HepG2 (cell line): ENCODE measurements around the gene TKFC. TPM values are rescaled to one million over a fixed set of nuclear protein-coding genes. Genes with fewer than 3 reads are reported as not detected.
A peak's percentile ranks its signal among the peaks of the same experiment; 100 is the strongest.

Experiments
- AHR ChIP-seq: IDR thresholded peaks from 2 replicates; pipeline ENCODE4 v1.6.1; 2018; ENCODE audit warnings: missing genetic modification reagents, missing compliant biosample characterization
- ATF4 ChIP-seq, 2 experiments: fragments of 450-650 bp in 1 of 2; sonication (generic) in 1 of 2; formaldehyde crosslinking; IDR thresholded peaks; 2 replicates each; pipeline versions ENCODE4 v1.5.0 to v1.8.0; 2020 to 2022; ENCODE audit warnings: mild to moderate bottlenecking in 1 of 2, missing genetic modification reagents in 1 of 2
- BCL6 ChIP-seq: IDR thresholded peaks from 2 replicates; pipeline ENCODE4 v1.6.1; 2016; ENCODE audit warnings: missing genetic modification reagents, missing compliant biosample characterization
- BRF2 ChIP-seq: sonication (generic); formaldehyde crosslinking; IDR thresholded peaks from 2 replicates; pipeline ENCODE4 v1.8.1; 2022; ENCODE audit warnings: mild to moderate bottlenecking, missing genetic modification reagents
- CEBPG ChIP-seq: IDR thresholded peaks from 2 replicates; pipeline ENCODE4 v1.6.1; 2016
- GABPB1 ChIP-seq: IDR thresholded peaks from 2 replicates; pipeline ENCODE4 v1.6.1; 2016; ENCODE audit warnings: mild to moderate bottlenecking, missing genetic modification reagents, moderate library complexity, missing compliant biosample characterization
- GPN1 ChIP-seq: sonication (generic); formaldehyde crosslinking; IDR thresholded peaks from 2 replicates; pipeline ENCODE4 v1.5.1; 2020; ENCODE audit warnings: missing genetic modification reagents, borderline replicate concordance
- IKZF5 ChIP-seq: IDR thresholded peaks from 2 replicates; pipeline ENCODE4 v1.6.1; 2018; ENCODE audit warnings: missing genetic modification reagents, mild to moderate bottlenecking, missing compliant biosample characterization
- KDM2A ChIP-seq: sonication (generic); formaldehyde crosslinking; IDR thresholded peaks from 2 replicates; pipeline ENCODE4 v1.4.0; 2020; ENCODE audit warnings: low read depth, missing genetic modification reagents, borderline replicate concordance
- KLF15 ChIP-seq: sonication (generic); formaldehyde crosslinking; IDR thresholded peaks from 2 replicates; pipeline ENCODE4 v1.8.1; 2023; ENCODE audit warnings: borderline replicate concordance, mild to moderate bottlenecking, inconsistent platforms, missing genetic modification reagents, mixed read lengths
- NR1H2 ChIP-seq: sonication (generic); formaldehyde crosslinking; IDR thresholded peaks from 2 replicates; pipeline ENCODE4 v1.8.1; 2022; ENCODE audit warnings: low read depth, missing genetic modification reagents, borderline replicate concordance
- SMAD9 ChIP-seq: sonication (generic); formaldehyde crosslinking; IDR thresholded peaks from 2 replicates; pipeline ENCODE4 v1.5.1; 2020; ENCODE audit warnings: mild to moderate bottlenecking, missing genetic modification reagents
- TSC22D2 ChIP-seq: sonication (generic); formaldehyde crosslinking; IDR thresholded peaks from 2 replicates; pipeline ENCODE4 v1.5.1; 2020; ENCODE audit warnings: missing genetic modification reagents, mild to moderate bottlenecking, borderline replicate concordance
- ZBTB25 ChIP-seq: IDR thresholded peaks from 2 replicates; pipeline ENCODE4 v1.6.1; 2018; ENCODE audit warnings: missing genetic modification reagents
- ZNF253 ChIP-seq: sonication (generic); formaldehyde crosslinking; IDR thresholded peaks from 2 replicates; pipeline ENCODE4 v1.8.0; 2022; ENCODE audit warnings: mild to moderate bottlenecking, missing genetic modification reagents, borderline replicate concordance
- ZNF280D ChIP-seq: sonication (generic); formaldehyde crosslinking; IDR thresholded peaks from 2 replicates; pipeline ENCODE4 v1.5.1; 2020; ENCODE audit warnings: mild to moderate bottlenecking, missing genetic modification reagents
- ZNF382 ChIP-seq: sonication (generic); formaldehyde crosslinking; IDR thresholded peaks from 2 replicates; pipeline ENCODE4 v1.5.0; 2020; ENCODE audit warnings: missing genetic modification reagents, mild to moderate bottlenecking, borderline replicate concordance
- ZNF574 ChIP-seq: sonication (generic); formaldehyde crosslinking; IDR thresholded peaks from 2 replicates; pipeline ENCODE4 v1.4.0; 2020; ENCODE audit warnings: missing genetic modification reagents
- polyA plus RNA-seq, 8 experiments: library from polyadenylated mRNA; depleted of rRNA in 3 of 8; stranded (reverse) in 7 of 8; unstranded in 1 of 8; fragments of >200 nt; fragmentation: Illumina TruSeq in 4 of 8; extraction: Trizol in 4 of 8; gene quantifications; 2 replicates each; pipeline versions ENCODE4 v1.2.1 to v1.2.3, GENCODE V29; 2011 to 2016; ENCODE audit warnings: low read depth in 4 of 8, missing spikeins in 1 of 8, mixed read lengths in 1 of 8; ENCODE audit not compliant: insufficient read depth in 1 of 8
- total RNA-seq, 5 experiments: library from RNA; depleted of rRNA; stranded (reverse); fragments of >200 nt; fragmentation: Illumina TruSeq; extraction: Trizol; gene quantifications; 2 replicates each; pipeline ENCODE4 v1.2.3, GENCODE V29; 2016; ENCODE audit warnings: low read depth in 1 of 5

The TKFC gene
- total and polyA plus RNA-seq, 2 of the 13 experiments (the other 11 are each of a cell fraction or from before 2014, with no cell fraction given): 147 to 197 TPM

- TF ChIP-seq IKZF5: no peak
- TF ChIP-seq BCL6 (CRISPR knock-in tag): 0 out of 2 replicates have a peak, but pooled peaks have one; percentile 30
- TF ChIP-seq ATF4 (CRISPR knock-in tag; IDR thresholded peaks at IDR 0.05): no peak
- TF ChIP-seq BRF2 (CRISPR knock-in tag): no peak
- TF ChIP-seq AHR (CRISPR knock-in tag): peak; percentile 52; the same call in 1 of the 2 replicates
- 0 out of 2 replicates have a peak, but pooled peaks have one; percentile 14 for TF ChIP-seq SMAD9 (CRISPR knock-in tag)
- TF ChIP-seq GABPB1 (CRISPR knock-in tag): peak; percentile 85
- no peak; the same call in 1 of the 2 replicates for TF ChIP-seq TSC22D2 (CRISPR knock-in tag)
- no peak for TF ChIP-seq NR1H2
- TF ChIP-seq ZNF574: peak; percentile 88
- TF ChIP-seq ZNF280D: no peak
- no peak for TF ChIP-seq KLF15
- TF ChIP-seq ZNF382 (CRISPR knock-in tag): no peak
- no peak for TF ChIP-seq GPN1 (CRISPR knock-in tag)
- peak; percentile 52; the same call in 1 of the 2 replicates for TF ChIP-seq KDM2A (CRISPR knock-in tag)
- no peak for TF ChIP-seq CEBPG
- TF ChIP-seq ZBTB25 (CRISPR knock-in tag): no peak; the same call in 1 of the 2 replicates
- no peak for TF ChIP-seq ZNF253 (CRISPR knock-in tag)
Observed at GRCh38 chr11:61336171-61336935, 3.3 kb downstream of the TKFC start (continued).
